Omental fat pad (tissue), 4 donors: ENCODE data around the gene C1orf35. TPM values are rescaled to one million over a fixed set of nuclear protein-coding genes. Genes with fewer than 3 reads are reported as not detected.

Source experiments
- ATAC-seq: fragments of 150-250 bp; one replicate; pipeline ENCODE4 v1.9.1; 2016; ENCODE audit warnings: mild to moderate bottlenecking, moderate library complexity; ENCODE audit not compliant: low FRiP score
- DNase-seq: peaks from one replicate; pipeline ENCODE4 v3.0.0-alpha.2; 2019; ENCODE audit warnings: low spot score
- CTCF ChIP-seq, 3 donors: fragments of 450-650 bp; IDR thresholded peaks; one replicate each; pipeline ENCODE4 v1.5.1; 2016 to 2017; ENCODE audit warnings: antibody characterized with exemption in 3 of 3, mild to moderate bottlenecking in 3 of 3, moderate library complexity in 2 of 3
- total RNA-seq, 4 donors: library from RNA; depleted of rRNA; stranded (reverse); fragments of >200 nt; gene quantifications; one replicate each; pipeline ENCODE4 v1.1.0, GENCODE V29; 2016

The C1orf35 gene
- total RNA-seq, 4 donors from 2014 or later = 5.1 to 17.2 (median 8.8) TPM

- no peak for TF ChIP-seq CTCF (IDR thresholded peaks at IDR 0.05)
- DNase-seq (peak; percentile 22), ATAC-seq (peak; percentile 26)
Measured at GRCh38 chr1:228149406-228150119, 46.4 kb upstream of the C1orf35 start, which contains the start of gene GJC2. Gene GJC2 (plus strand): TSS chr1:228149930. CDS start chr1:228157759, 7,829 bp downstream.

- ATAC-seq = peak; percentile 2
Measured at GRCh38 chr1:228148935-228149405, 45.8 kb upstream of the C1orf35 start.

GRCh38 chr1:228148196-228148861 lies 45.2 kb upstream of the C1orf35 start:
- ATAC-seq = no peak
- no peak for TF ChIP-seq CTCF (IDR thresholded peaks at IDR 0.05)
- peak; percentile 12 for DNase-seq

More at GRCh38 chr1:228148935-228149405, 45.8 kb upstream of the C1orf35 start:
- DNase-seq = peak; percentile 14
- TF ChIP-seq CTCF (IDR thresholded peaks at IDR 0.05) = no peak

GRCh38 chr1:228147768-228148167 lies 44.6 kb upstream of the C1orf35 start:
- no peak for TF ChIP-seq CTCF (IDR thresholded peaks at IDR 0.05)
- no peak for ATAC-seq
- DNase-seq = peak; percentile 10

- no peak for TF ChIP-seq CTCF (IDR thresholded peaks at IDR 0.05)
- no peak for DNase-seq
- no peak for ATAC-seq
Measured at GRCh38 chr1:228147151-228147693, 44.1 kb upstream of the C1orf35 start.

GRCh38 chr1:228146417-228147150 lies 43.5 kb upstream of the C1orf35 start:
- no peak for TF ChIP-seq CTCF (IDR thresholded peaks at IDR 0.05)
- DNase-seq = no peak
- no peak for ATAC-seq
